T47D (cell line): ENCODE data around the gene COMTD1.
"Not testable (repeated sequence)": the region's sequence is repeated elsewhere in the genome, so short reads cannot be mapped to it uniquely, and the experiment has no call there.

Experiments used
- DNase-seq, 2 experiments: peaks; one replicate each; pipeline versions ENCODE4 v3.0.0 to v3.0.0-alpha.2; 2011 to 2012; ENCODE audit warnings: low read depth in 1 of 2, low spot score in 1 of 2
- JUND ChIP-seq: IDR thresholded peaks from 2 replicates; pipeline ENCODE4 v1.6.1; 2012; ENCODE audit warnings: low read depth
- in situ Hi-C: cut with HindIII; loops from 2 replicates; pipeline ENCODE4 v1.10.0; 2016; ENCODE audit warnings: low sequenced_read_pairs, low pct_unique_long_range_greater_than_20kb

The COMTD1 gene

DNA sequence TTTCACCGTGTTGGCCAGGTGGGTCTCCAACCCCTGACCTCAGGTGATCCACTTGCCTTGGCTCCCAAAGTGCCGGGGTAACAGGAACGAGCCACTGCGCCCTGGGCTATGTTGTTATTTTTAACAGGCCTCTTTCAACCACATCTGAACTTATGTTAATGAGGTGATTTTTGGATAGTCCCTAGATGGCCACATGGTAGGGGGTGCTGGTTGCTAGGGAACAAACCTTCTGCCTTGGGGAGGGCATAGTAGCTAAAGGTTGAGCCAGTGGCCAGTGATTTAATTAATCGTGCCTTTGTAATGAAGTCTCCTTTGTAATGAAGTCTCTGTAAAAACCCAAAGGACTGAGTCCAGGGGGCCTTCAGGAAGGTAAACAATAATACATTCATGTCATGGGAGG lies 9.1 kb downstream of the COMTD1 start:
- no peak for DNase-seq
- no peak for TF ChIP-seq JUND
- in situ Hi-C loops, result no loop called here

DNA sequence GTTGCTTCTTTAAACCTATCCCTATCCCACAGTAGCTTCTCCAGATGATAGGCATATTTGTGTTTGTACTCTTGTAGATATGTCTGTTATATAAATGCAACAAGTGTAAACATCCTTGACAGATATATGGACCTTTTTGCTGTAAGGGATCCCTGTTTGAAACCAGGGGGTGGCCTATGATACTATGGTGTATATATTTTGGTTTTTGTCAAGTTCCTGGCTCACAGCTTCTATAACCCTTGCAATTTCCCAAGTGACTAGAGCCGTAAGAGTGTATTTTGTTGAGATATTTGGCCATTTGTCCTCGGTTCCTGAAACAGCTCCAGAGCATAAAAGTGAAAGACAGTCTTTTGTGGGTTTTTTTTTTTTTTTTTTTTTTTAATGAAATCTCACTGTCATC lies 9.7 kb downstream of the COMTD1 start:
- TF ChIP-seq JUND, result no peak
- no peak for DNase-seq
- in situ Hi-C loops, result no loop called here

DNA sequence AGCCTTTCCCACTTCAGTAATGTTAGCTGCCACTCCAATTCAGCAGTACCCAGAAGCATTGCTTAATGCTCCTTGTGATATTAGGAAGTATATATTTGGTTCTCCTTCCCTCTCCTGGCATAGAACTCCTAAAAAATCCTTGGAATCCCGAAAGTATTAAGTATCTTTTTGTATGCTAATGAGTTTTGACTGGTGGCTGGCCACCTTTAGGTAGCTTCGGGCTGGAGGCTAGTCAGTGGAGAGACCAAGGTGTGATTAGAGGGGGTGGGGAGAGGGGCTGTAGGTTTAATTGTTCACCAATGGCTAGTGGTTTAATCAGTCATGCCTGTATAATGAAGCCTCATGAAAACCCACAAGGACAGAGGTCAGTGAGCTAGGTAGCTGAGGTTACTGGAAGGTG lies 12.2 kb downstream of the COMTD1 start:
- in situ Hi-C loops, result no loop called here
- no peak for DNase-seq
- no peak for TF ChIP-seq JUND

DNA sequence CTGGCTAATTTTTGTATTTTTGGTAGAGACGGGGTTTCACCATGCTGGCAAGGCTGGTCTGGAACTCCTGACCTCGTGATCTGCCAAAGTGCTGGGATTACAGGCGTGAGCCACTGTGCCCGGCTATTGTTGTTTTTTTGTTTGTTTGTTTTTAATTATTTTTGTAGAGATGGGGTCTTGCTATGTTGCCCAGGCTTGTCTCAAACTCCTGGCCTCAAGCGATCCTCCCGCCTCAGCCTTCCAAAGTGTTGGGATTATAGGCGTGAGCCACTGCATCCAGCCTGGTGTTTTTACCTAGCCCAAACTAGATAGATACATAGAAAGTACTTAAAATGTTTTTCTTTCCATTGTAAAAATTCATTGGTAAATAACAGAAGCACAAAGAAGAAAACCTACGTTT lies 14.3 kb downstream of the COMTD1 start:
- in situ Hi-C loops, DNase-seq: not testable (repeated sequence)

DNA sequence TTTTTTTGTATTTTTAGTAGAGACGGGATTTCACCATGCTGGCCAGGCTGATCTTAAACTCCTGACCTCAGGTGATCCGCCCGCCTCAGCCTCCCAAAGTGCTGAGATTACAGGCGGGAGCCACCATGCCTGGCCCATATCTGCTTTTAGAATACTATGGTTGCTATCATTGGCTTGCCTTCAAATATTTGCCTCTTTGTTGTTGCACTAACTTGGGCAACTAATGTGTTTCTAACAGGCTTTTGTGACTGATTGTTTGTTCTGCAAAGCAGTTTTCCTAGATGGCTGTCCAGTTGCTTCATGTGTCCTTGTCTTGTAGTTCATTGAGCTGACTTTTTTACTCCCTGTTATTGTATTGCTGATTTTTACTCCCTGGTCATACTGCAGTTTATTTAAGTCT lies 15.5 kb downstream of the COMTD1 start:
- no peak for DNase-seq
- no peak for TF ChIP-seq JUND
- in situ Hi-C loops, result no loop called here

DNA sequence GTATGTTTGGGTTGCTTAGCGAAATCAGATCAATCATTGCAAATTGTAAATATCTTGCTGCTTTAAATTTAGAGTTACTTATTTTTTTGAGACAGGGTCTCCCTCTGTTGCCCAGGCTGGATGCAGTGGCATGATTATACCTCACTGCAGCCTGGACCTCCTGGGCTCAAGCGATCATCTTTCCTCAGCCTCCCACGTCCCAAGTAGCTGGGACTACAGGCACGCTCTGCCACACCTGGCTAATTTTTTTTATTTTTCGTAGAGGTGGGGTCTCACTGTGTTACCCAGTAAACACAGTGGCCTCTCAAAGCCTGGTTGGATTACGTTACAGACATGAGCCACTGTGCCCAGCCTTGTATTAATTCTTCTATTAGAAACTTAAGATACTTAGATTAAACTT lies 23.4 kb downstream of the COMTD1 start:
- in situ Hi-C loops, result no loop called here
- no peak for TF ChIP-seq JUND
- no peak for DNase-seq

DNA sequence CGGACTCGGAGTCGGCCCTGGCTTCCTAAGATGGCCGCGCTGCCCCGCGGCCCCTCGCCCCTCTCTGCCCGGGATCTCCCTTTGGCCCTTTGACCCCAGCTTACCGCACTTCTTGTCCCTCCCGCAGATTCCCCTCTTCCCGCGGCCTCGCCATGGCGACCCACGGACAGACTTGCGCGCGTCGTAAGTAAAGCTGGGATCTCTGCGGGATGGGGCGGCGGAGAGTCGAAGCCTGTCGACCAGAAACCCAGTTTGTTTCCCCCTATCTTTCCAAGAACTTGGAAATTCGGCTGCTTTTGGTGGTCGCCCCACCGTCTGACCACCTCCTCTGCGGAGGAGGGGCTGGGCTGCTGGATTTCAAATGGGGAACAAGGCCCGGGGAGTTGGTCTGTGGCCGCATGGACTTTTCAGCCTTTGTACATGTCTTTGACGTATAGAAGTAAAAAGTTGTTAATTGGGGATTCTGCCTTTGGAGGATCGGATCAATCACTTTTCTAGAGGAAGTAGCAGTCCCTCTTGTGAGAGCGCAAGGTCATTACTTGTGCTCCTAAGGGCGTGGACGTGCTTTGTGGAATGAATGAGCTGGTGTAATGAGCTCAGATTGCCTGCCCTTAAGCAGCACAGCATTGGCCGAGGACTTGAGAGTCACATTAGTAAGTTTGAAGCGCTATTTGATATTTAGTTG lies 24.6 kb downstream of the COMTD1 start:
- no peak for TF ChIP-seq JUND
- in situ Hi-C loops, result no loop called here

DNA sequence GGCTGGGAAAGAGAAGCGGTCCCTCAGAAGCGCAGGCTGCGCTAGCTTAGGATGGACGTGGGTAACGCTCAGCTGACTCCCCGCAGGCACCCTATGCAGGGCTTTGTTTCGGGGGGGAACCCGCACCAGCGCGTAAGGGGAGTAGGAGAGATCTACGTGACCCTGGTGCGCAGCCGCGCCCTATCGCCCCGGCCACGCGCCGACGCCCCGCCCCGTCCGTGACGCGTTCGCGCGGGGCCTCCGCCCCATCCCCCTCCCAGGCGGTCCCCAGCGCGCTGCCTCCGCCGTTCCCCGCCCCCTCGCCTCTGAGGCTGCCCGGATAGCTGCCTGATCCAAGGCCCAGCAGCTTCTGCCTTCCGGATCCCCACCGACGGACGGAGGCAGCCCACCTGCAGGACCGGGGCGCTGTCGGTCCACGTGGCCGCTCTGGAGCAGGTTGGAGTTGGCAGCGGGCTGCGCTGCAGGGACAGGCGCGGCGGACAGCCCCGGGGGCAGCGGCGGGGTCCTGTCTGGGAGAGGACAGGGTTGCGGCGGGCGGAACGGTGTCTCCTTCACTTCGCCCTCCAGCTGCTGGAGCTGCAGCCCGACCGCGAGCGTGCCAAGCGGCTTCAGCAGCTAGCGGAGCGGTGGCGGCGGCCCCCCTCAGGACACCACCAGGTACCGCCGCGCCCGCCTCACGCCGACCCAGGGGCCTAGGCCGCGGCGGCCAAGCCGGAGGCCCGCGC lies 25.3 kb downstream of the COMTD1 start, which contains the start of gene VDAC2:
TSS of gene VDAC2 (plus strand) at position 515 of the 725 bp plus-strand sequence. CDS start 363 bp downstream, outside the sequence.
- no peak for TF ChIP-seq JUND
- in situ Hi-C loops, result no loop called here
- peak; percentile 84 to 93 for DNase-seq

More for the DNA sequence above, 24.6 kb downstream of the COMTD1 start:
- peak in 1 of 2 experiments; percentile 66 for DNase-seq

DNA sequence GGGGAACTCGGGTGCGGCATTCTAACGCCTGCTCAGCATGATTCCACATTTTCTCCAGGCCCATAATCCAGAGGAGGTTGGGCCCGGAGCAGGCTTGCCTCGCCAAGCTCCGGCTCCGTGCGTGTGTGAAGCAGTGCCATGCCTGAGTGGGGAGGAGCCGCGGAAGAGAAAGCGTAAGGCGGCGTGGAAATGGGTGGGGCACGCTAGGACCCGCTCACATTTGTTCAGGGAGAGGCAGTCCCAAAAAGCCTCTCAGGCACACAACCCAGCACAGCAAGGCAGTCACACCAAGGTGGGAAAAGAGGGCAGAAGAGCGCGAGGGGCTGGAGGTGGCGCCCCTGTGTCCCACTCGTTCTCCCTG lies 25.9 kb downstream of the COMTD1 start:
- TF ChIP-seq JUND, result no peak
- in situ Hi-C loops, result no loop called here
- DNase-seq, result peak; percentile 82 to 86

DNA sequence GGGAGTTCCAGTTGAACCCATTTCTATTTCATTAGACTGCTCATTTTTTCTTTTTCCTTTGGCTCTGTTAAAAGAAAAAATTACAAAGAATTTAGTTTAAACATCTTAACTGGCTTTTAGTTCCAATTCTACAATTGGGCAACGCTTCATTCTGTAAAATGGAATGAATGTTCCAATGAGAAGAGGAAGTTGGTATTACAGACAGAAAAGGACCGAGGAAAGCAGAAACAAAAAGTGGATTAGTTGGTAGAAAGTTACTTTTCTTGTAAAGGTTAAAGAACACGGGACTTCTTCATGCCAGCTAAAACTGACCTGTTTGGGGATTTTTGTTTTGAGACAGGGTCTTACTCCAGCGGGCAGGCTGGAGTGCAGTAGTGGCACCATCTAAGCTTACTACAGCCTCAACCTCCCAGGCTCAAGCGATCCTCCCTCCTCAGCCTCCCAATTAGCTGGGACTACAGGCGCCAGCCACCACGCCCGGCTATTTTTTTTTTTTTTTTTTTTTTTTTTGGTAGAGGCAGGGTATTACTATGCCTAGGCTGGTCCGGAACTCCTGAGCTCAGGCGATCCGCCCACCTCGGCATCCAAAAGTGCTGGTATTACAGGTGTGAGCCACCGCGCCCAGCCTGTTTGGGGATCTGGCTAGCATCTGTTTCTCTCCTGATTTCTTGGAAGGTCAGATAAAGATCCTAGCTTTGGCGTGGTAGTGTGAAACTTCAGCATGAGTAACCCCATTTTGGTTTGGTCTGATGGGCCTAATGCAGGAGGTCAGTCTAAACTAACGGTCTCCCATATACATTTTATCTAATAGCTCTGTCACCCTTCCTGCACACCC lies 26.5 kb downstream of the COMTD1 start:
- no peak for TF ChIP-seq JUND
- in situ Hi-C loops, result no loop called here
- no peak for DNase-seq

DNA sequence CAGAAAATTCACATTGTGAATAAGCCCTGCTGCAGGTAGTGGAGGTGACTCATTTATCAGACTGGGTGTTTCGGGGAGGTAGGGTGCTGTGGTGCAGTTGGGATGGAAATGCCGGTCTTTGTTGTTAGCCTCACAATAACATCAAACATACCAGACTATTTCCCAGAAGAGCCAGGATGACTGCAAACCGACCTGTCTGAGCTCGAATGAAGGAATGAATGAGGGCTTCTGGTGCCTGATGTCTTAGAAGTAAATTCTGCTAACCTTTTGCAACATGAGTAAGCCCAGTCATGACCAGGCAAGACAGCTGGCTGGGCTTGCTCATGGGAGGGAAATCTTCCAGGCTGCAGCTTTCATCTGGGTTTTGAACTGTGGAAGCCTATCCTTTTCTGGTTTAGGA lies 27.6 kb downstream of the COMTD1 start:
- DNase-seq, result no peak
- in situ Hi-C loops, result no loop called here
- TF ChIP-seq JUND, result no peak

DNA sequence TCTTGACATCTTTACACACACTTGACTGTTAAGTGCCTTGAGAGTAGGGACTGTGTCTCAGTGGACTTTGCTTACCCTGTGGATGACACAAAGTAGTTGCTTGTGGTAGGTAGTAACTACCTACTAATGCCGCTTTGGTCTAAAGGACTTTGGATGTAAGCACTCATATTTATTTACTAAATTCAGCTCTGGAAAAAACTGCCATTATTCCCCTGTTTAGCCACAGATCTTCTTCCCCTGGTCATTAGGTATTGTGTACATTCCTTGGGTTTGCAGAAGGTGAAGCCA lies 28.0 kb downstream of the COMTD1 start:
- in situ Hi-C loops, result no loop called here
- no peak for TF ChIP-seq JUND
- no peak for DNase-seq

DNA sequence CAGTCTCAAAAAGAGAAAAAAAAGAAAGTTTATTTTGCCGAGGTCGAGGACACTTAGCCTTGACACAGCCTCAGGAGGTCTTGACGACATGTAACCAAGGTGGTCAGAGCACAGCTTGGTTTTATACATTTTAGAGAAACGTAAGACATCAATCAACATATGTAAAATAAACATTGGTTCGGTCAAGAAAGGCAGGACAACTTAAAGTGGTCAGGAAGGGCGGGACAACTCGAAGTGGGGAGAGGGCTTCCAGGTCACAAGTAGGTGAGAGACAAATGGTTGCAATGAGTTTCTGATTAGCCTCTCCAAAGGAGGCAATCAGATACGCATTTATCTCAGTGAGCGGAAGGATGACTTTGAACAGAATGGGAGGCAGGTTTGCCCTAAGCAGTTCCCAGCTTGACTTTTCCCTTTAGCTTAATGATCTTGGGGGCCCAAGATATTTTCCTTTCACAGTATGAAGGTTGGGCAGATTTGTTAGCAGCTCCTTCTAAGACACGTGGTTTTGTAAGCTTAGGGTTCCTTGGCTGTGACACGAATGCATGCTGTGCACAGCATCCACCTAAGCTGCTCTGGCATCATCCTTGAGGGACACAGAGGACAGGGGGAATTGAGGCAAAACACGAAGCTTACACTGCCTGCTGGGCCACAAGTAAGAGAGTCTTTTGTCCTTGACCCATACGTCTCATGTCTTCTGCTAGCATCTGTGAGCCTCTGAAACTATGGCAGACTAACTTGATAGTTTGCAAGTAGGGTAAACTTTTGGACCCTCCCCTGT lies 28.5 kb downstream of the COMTD1 start:
- TF ChIP-seq JUND, result no peak
- in situ Hi-C loops, result no loop called here

DNA sequence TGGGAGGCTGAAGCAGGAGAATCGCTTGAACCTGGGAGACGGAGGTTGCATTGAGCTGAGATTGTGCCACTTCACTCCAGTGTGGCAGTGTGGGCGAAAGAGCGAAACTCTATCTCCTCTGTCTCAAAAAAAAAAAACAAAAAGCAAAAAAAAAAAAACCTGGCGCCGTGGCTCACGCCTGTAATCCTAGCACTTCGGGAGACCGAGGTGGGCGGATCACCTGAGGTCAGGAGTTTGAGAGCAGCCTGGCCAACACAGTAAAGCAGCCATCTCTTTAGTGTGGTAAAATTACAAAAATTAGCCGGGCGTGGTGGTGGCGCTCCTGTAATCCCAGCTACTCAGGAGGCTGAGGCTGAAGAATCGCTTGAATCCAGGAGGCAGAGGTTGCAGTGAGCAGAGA lies 29.1 kb downstream of the COMTD1 start:
- in situ Hi-C loops, DNase-seq: not testable (repeated sequence)

More for the DNA sequence above, 28.5 kb downstream of the COMTD1 start:
- DNase-seq, result no peak
